T-cell (primary cell): ENCODE results near the gene PCGF5. TPM values are rescaled to one million over a fixed set of nuclear protein-coding genes. Genes with fewer than 3 reads are reported as not detected.

Source experiments
- total RNA-seq, 35 experiments: library from RNA in 6 of 35; stranded (reverse) in 6 of 35; fragments of 120-200 nt in 1 of 35; gene quantifications; one replicate each; pipeline versions ENCODE4 v1.2.1 to v1.2.4 and lab custom pipeline; 2013 to 2026

The PCGF5 gene
- total RNA-seq, 5 donors from 2014 or later (not counting 1 experiment from before 2014, with no cell fraction given), result 48.9 to 73.1 (median 59.4) TPM

Other genes with a start within 250 kb of the PCGF5 start
- 1 to 10 TPM; 1.6 to 3.7 (median 2.5) TPM for gene HECTD2, start 189.7 kb downstream of the PCGF5 start, total RNA-seq